K562 (cell line): ENCODE data around the gene TDRD9. TPM values are rescaled to one million over a fixed set of nuclear protein-coding genes. Genes with fewer than 3 reads are reported as not detected.

ENCODE experiments used
- ERF ChIP-seq: fragments of 450-650 bp; formaldehyde crosslinking; IDR thresholded peaks from 2 replicates; pipeline ENCODE4 v1.4.0; 2020; ENCODE audit warnings: mild to moderate bottlenecking, mixed read lengths
- GTF2E2 ChIP-seq: fragments of 200-800 bp; sonication (Bioruptor generic); IDR thresholded peaks from 2 replicates; pipeline ENCODE4 v1.6.1; 2016; ENCODE audit warnings: missing genetic modification characterization, missing compliant biosample characterization
- HOMEZ ChIP-seq: fragments of 250-450 bp; sonication (Bioruptor Pico); IDR thresholded peaks from 2 replicates; pipeline ENCODE4 v1.4.0; 2020; ENCODE audit warnings: mild to moderate bottlenecking, moderate library complexity
- KLF10 ChIP-seq: fragments of 250-450 bp; sonication (Bioruptor Pico); IDR thresholded peaks from 2 replicates; pipeline ENCODE4 v1.6.1; 2021; ENCODE audit warnings: matching md5 sums
- MTF1 ChIP-seq: fragments of 250-450 bp; sonication (Bioruptor Pico); IDR thresholded peaks from 2 replicates; pipeline ENCODE4 v1.9.0; 2021; ENCODE audit warnings: moderate library complexity, mild to moderate bottlenecking, inconsistent platforms, borderline replicate concordance
- MYC ChIP-seq, 2 experiments: fragments of 250-450 bp in 1 of 2; sonication (Bioruptor Pico) in 1 of 2; IDR thresholded peaks; 2 replicates each; pipeline versions ENCODE4 v1.5.1 to v1.6.1; 2012 to 2021; ENCODE audit warnings: low read depth in 2 of 2, borderline replicate concordance in 1 of 2, improper control_type of control experiment in 1 of 2, low read length in 1 of 2, mild to moderate bottlenecking in 1 of 2, moderate library complexity in 1 of 2
- NFE2 ChIP-seq: IDR thresholded peaks from 2 replicates; pipeline ENCODE4 v1.6.1; 2014; ENCODE audit warnings: antibody characterized with exemption, low read depth
- SRSF7 ChIP-seq: fragments of 200-400 bp; formaldehyde crosslinking; optimal IDR thresholded peaks from 2 replicates; pipeline ENCODE3; 2017; ENCODE audit warnings: mild to moderate bottlenecking, low read depth, low read length
- TCFL5 ChIP-seq: fragments of 250-450 bp; sonication (Bioruptor Pico); conservative IDR thresholded peaks from 2 replicates; pipeline ENCODE4 v1.6.1; 2021; ENCODE audit warnings: mild to moderate bottlenecking, moderate library complexity, matching md5 sums
- ZNF551 ChIP-seq: fragments of 250-450 bp; sonication (Bioruptor Pico); IDR thresholded peaks from 2 replicates; pipeline ENCODE4 v1.5.0; 2021; ENCODE audit warnings: mild to moderate bottlenecking, moderate library complexity
- polyA plus RNA-seq, 8 experiments: library from polyadenylated mRNA; depleted of rRNA in 4 of 8; stranded (reverse) in 5 of 8; unstranded in 3 of 8; fragments of >200 nt; fragmentation: Nextera tagmentation in 2 of 8; fragmentation: Illumina TruSeq in 1 of 8; extraction: Ambion mirVana in 2 of 8; extraction: Trizol in 1 of 8; gene quantifications; 2 replicates each; pipeline versions ENCODE4 v1.2.1 to v1.2.3, GENCODE V29; 2011 to 2014; ENCODE audit warnings: inconsistent platforms in 1 of 8, missing spikeins in 1 of 8
- total RNA-seq, 7 experiments: library from RNA; depleted of rRNA in 6 of 7; stranded (reverse); fragments of >200 nt in 6 of 7; fragmentation: Illumina TruSeq in 2 of 7; extraction: Trizol in 2 of 7; gene quantifications; 2 replicates each; pipeline versions ENCODE4 v1.2.1 to v1.2.3, GENCODE V29; 2011 to 2021; ENCODE audit warnings: low replicate concordance in 1 of 7
- TF ChIP-seq, protein P1 (sequence below): sonication (generic); formaldehyde crosslinking; IDR thresholded peaks from 2 replicates; pipeline ENCODE4 v1.8.0; 2022; ENCODE audit warnings: mild to moderate bottlenecking, missing genetic modification reagents
- TF ChIP-seq, protein P2 (sequence below): fragments of 450-650 bp; formaldehyde crosslinking; IDR thresholded peaks from 2 replicates; pipeline ENCODE4 v1.4.0; 2022; ENCODE audit warnings: mild to moderate bottlenecking, moderate library complexity

Gene TDRD9
- total and polyA plus RNA-seq, 9 of the 15 experiments (the other 6 are each of a cell fraction or from before 2014, with no cell fraction given): 0.04 to 0.14 (median 0.04) TPM; not detected in 5

DNA sequence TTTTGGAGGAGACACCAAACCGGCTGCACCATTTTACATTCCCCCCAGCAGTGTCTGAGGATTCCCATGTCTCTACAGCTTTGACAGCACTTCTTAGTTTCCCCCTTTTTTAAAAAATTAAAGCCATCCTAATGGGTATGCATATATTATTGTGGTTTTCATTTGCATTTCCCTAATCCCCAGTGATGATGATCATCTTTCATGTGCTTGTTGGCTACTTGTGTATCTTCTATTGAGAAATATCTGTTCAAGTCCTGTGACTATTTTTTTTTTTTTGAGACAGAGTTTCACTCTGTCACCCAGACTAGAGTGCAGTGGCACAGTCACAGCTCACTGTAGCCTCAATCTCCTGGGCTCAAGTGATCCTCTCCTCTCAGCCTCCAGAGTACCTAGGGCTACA is 134.0 kb downstream of the TDRD9 start (continued):
- TF ChIP-seq MYC (IDR thresholded peaks at IDR 0.05; ENCODE audit: low read depth, low read length) (no peak), MYC (CRISPR knock-in tag; IDR thresholded peaks at IDR 0.05; ENCODE audit: borderline replicate concordance, low read depth) (no peak), HOMEZ (CRISPR knock-in tag) (no peak), ZNF551 (CRISPR knock-in tag) (no peak), MTF1 (no peak), ERF (CRISPR knock-in tag) (no peak), TCFL5 (CRISPR knock-in tag) (no peak), GTF2E2 (no peak), NFE2 (no peak), KLF10 (CRISPR knock-in tag) (no peak), SRSF7 (no peak)
- TF ChIP-seq, protein P1, sequence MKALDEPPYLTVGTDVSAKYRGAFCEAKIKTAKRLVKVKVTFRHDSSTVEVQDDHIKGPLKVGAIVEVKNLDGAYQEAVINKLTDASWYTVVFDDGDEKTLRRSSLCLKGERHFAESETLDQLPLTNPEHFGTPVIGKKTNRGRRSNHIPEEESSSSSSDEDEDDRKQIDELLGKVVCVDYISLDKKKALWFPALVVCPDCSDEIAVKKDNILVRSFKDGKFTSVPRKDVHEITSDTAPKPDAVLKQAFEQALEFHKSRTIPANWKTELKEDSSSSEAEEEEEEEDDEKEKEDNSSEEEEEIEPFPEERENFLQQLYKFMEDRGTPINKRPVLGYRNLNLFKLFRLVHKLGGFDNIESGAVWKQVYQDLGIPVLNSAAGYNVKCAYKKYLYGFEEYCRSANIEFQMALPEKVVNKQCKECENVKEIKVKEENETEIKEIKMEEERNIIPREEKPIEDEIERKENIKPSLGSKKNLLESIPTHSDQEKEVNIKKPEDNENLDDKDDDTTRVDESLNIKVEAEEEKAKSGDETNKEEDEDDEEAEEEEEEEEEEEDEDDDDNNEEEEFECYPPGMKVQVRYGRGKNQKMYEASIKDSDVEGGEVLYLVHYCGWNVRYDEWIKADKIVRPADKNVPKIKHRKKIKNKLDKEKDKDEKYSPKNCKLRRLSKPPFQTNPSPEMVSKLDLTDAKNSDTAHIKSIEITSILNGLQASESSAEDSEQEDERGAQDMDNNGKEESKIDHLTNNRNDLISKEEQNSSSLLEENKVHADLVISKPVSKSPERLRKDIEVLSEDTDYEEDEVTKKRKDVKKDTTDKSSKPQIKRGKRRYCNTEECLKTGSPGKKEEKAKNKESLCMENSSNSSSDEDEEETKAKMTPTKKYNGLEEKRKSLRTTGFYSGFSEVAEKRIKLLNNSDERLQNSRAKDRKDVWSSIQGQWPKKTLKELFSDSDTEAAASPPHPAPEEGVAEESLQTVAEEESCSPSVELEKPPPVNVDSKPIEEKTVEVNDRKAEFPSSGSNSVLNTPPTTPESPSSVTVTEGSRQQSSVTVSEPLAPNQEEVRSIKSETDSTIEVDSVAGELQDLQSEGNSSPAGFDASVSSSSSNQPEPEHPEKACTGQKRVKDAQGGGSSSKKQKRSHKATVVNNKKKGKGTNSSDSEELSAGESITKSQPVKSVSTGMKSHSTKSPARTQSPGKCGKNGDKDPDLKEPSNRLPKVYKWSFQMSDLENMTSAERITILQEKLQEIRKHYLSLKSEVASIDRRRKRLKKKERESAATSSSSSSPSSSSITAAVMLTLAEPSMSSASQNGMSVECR (CRISPR knock-in tag): no peak
- TF ChIP-seq, protein P2, sequence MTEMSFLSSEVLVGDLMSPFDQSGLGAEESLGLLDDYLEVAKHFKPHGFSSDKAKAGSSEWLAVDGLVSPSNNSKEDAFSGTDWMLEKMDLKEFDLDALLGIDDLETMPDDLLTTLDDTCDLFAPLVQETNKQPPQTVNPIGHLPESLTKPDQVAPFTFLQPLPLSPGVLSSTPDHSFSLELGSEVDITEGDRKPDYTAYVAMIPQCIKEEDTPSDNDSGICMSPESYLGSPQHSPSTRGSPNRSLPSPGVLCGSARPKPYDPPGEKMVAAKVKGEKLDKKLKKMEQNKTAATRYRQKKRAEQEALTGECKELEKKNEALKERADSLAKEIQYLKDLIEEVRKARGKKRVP (CRISPR knock-in tag): no peak
